MM.1S (cell line): ENCODE measurements around the gene CPEB3.

Source experiments
- EZH2 ChIP-seq: fragments of 300-600 bp; sonication (generic); optimal IDR thresholded peaks from 2 replicates; pipeline ENCODE3; 2017; ENCODE audit warnings: low read depth, mild to moderate bottlenecking, antibody characterized with exemption, low read length, mixed read lengths
- EZH2phosphoT487 ChIP-seq: fragments of 300-600 bp; sonication (generic); IDR thresholded peaks from 2 replicates; pipeline ENCODE4 v1.6.1; 2018; ENCODE audit warnings: antibody characterized with exemption, low read length
- TF ChIP-seq, protein P1 (sequence below): fragments of 300-600 bp; sonication (generic); IDR thresholded peaks from 2 replicates; pipeline ENCODE4 v1.5.1; 2016; ENCODE audit warnings: antibody characterized with exemption, low read length, mixed read lengths

DNA sequence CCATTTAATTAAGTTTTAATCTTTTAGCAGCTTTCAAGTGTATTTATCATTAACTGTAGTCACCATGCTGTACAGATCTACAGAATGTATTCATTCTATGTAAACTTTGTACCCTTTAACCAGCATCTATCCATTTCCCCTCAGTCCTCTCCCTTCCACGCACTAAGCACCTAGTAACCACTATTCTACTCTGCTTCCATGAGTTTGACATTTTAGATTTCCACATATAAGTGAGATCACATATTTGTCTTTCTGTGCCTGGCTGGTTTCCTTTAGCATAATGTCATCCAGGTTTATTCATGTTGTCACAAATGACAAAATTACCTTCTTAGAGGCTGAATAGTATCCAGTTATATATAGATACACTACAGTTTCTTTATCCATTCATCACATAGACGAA, 287.6 kb downstream of the CPEB3 start:
- TF ChIP-seq, protein P1, sequence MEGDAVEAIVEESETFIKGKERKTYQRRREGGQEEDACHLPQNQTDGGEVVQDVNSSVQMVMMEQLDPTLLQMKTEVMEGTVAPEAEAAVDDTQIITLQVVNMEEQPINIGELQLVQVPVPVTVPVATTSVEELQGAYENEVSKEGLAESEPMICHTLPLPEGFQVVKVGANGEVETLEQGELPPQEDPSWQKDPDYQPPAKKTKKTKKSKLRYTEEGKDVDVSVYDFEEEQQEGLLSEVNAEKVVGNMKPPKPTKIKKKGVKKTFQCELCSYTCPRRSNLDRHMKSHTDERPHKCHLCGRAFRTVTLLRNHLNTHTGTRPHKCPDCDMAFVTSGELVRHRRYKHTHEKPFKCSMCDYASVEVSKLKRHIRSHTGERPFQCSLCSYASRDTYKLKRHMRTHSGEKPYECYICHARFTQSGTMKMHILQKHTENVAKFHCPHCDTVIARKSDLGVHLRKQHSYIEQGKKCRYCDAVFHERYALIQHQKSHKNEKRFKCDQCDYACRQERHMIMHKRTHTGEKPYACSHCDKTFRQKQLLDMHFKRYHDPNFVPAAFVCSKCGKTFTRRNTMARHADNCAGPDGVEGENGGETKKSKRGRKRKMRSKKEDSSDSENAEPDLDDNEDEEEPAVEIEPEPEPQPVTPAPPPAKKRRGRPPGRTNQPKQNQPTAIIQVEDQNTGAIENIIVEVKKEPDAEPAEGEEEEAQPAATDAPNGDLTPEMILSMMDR = no peak
- TF ChIP-seq EZH2 = no peak
- no peak for TF ChIP-seq EZH2phosphoT487
